Gastrocnemius medialis (tissue), 4 donors: Measurements from ENCODE around the gene DNAJB5. TPM values are rescaled to one million over a fixed set of nuclear protein-coding genes. Genes with fewer than 3 reads are reported as not detected.

Experiments
- ATAC-seq, 2 donors: fragments of 150-250 bp; one replicate each; pipeline ENCODE4 v1.9.1; 2016
- DNase-seq, 2 donors: peaks; one replicate each; pipeline ENCODE4 v3.0.0-alpha.2; 2019
- H3K27ac ChIP-seq, 4 donors: fragments of 200-600 bp; sonication (generic); 1 replicate in 1 of 4; 2 replicates in 3 of 4; pipeline ENCODE4 v1.5.1; 2016 to 2018; ENCODE audit warnings: mild to moderate bottlenecking in 2 of 4, moderate library complexity in 1 of 4
- H3K27me3 ChIP-seq, 3 donors: fragments of 200-600 bp; sonication (generic) in 2 of 3; 1 replicate in 1 of 3; 2 replicates in 2 of 3; pipeline versions ENCODE4 v1.5.1 to v1.6.0; 2016 to 2019; ENCODE audit warnings: mild to moderate bottlenecking in 1 of 3, moderate library complexity in 1 of 3
- H3K36me3 ChIP-seq, 2 donors: fragments of 200-600 bp; sonication (generic) in 1 of 2; one replicate each; pipeline ENCODE4 v1.5.1; 2017 to 2018
- H3K4me1 ChIP-seq, 2 donors: fragments of 200-600 bp; sonication (generic) in 1 of 2; one replicate each; pipeline ENCODE4 v1.5.1; 2016 to 2017; ENCODE audit warnings: mild to moderate bottlenecking in 2 of 2
- H3K4me3 ChIP-seq, 4 donors: fragments of 200-600 bp; sonication (generic) in 3 of 4; 1 replicate in 1 of 4; 2 replicates in 3 of 4; pipeline ENCODE4 v1.5.1; 2016 to 2019; ENCODE audit warnings: mild to moderate bottlenecking in 2 of 4
- H3K9me3 ChIP-seq, 3 donors: fragments of 200-600 bp; sonication (generic) in 2 of 3; 1 replicate in 1 of 3; 2 replicates in 2 of 3; pipeline ENCODE4 v1.5.1; 2016 to 2019
- CTCF ChIP-seq, 5 experiments: fragments of 450-650 bp in 3 of 5; fragments of 200-600 bp in 2 of 5; sonication (generic) in 2 of 5; IDR thresholded peaks in 4 of 5; conservative IDR thresholded peaks in 1 of 5; 1 replicate in 4 of 5; 2 replicates in 1 of 5; pipeline ENCODE4 v1.5.1; 2016 to 2019; ENCODE audit warnings: antibody characterized with exemption in 5 of 5, mild to moderate bottlenecking in 3 of 5, moderate library complexity in 3 of 5
- POLR2A ChIP-seq, 2 donors: fragments of 450-650 bp; IDR thresholded peaks; one replicate each; pipeline ENCODE4 v1.6.1; 2017; ENCODE audit warnings: antibody characterized with exemption in 2 of 2, mild to moderate bottlenecking in 2 of 2, moderate library complexity in 2 of 2
- in situ Hi-C, 4 donors: fragments of 200-750 bp; cut with MboI; loops; one replicate each; pipeline versions ENCODE4 v1.15.0 to v1.8.0; 2017; ENCODE audit warnings: low sequenced_read_pairs in 4 of 4
- intact Hi-C: fragments of 100-400 bp; cut with DNase I; formaldehyde crosslinking; loops from one replicate; pipeline ENCODE4 v1.15.1; 2023; ENCODE audit warnings: low total_unique reads
- total RNA-seq, 4 donors: library from RNA; depleted of rRNA; stranded (reverse); fragments of >200 nt; gene quantifications; one replicate each; pipeline versions ENCODE4 v1.1.0 to v1.2.3, GENCODE V29; 2016

The DNAJB5 gene
- total RNA-seq, 4 donors from 2014 or later = 75.3 to 187 (median 128) TPM

- peaks cover 31 to 45% (median 40%) of the 10 kb centered on the region in 3 donors for H3K27me3 ChIP-seq
- DNase-seq (no peak), ATAC-seq (no peak)
- H3K4me3 ChIP-seq = no peak overlapping the region
- no peaks in the 10 kb centered on the region for H3K9me3 ChIP-seq
- H3K36me3 ChIP-seq = no peaks in the 10 kb centered on the region
- H3K27ac ChIP-seq = no peak overlapping the region
- no peak for TF ChIP-seq POLR2A (IDR thresholded peaks at IDR 0.05)
- TF ChIP-seq CTCF (IDR thresholded peaks at IDR 0.05 in 4 of 5, conservative IDR thresholded peaks at IDR 0.05 in 1 of 5) = no peak
- in situ Hi-C loops (no loop called here), intact Hi-C loops (no loop called here)
- H3K4me1 ChIP-seq = no peaks in the 10 kb centered on the region
Observed at GRCh38 chr9:34961574-34962490, 27.7 kb upstream of the DNAJB5 start.

- Histone ChIP-seq H3K4me1 (no peaks in the 10 kb centered on the region), H3K36me3 (no peaks in the 10 kb centered on the region), H3K27ac (no peak overlapping the region), H3K27me3 (peaks cover 25 to 38% (median 38%) of the 10 kb centered on the region in 3 donors), H3K9me3 (no peaks in the 10 kb centered on the region), H3K4me3 (no peak overlapping the region)
- in situ Hi-C loops (no loop called here), intact Hi-C loops (no loop called here)
- TF ChIP-seq POLR2A (IDR thresholded peaks at IDR 0.05) = no peak
- no peak for TF ChIP-seq CTCF (IDR thresholded peaks at IDR 0.05 in 4 of 5, conservative IDR thresholded peaks at IDR 0.05 in 1 of 5)
- ATAC-seq = no peak
- DNase-seq = no peak
Observed at GRCh38 chr9:34962546-34962945, 27.0 kb upstream of the DNAJB5 start.

GRCh38 chr9:34963552-34963951 lies 26.0 kb upstream of the DNAJB5 start:
- DNase-seq = no peak
- intact Hi-C loops (no loop called here), in situ Hi-C loops (no loop called here)
- no peak overlapping the region for H3K4me3 ChIP-seq
- H3K27me3 ChIP-seq = peaks cover 22 to 33% (median 32%) of the 10 kb centered on the region in 3 donors
- TF ChIP-seq CTCF (IDR thresholded peaks at IDR 0.05 in 4 of 5, conservative IDR thresholded peaks at IDR 0.05 in 1 of 5) (no peak), POLR2A (IDR thresholded peaks at IDR 0.05) (no peak)
- no peak for ATAC-seq
- no peaks in the 10 kb centered on the region for H3K36me3 ChIP-seq
- H3K27ac ChIP-seq = no peak overlapping the region
- no peaks in the 10 kb centered on the region for H3K4me1 ChIP-seq
- H3K9me3 ChIP-seq = no peaks in the 10 kb centered on the region

DNA sequence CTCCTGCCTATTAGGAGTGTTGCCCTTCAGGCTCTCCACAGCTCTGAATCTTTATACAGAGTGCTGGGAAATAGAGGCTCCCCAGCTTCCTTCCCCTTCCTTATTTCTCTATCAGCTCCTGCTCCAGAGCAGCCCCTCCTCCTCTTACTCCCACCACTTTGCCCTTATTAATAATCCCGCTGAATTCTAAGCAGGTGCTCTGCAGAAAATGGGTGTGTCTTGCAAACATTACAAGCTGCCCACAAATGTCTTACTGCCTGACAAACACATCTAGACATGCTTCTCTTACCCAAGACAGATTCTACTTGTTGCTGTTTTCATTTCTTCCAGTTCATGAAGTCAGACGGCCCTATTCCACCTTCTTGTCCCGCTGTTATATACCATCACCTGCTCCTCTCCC lies 25.1 kb upstream of the DNAJB5 start:
- Histone ChIP-seq H3K9me3 (no peaks in the 10 kb centered on the region), H3K4me3 (no peak overlapping the region), H3K27ac (no peak overlapping the region), H3K27me3 (peaks cover 13 to 26% (median 24%) of the 10 kb centered on the region in 3 donors), H3K4me1 (no peaks in the 10 kb centered on the region), H3K36me3 (no peaks in the 10 kb centered on the region)
- TF ChIP-seq POLR2A (IDR thresholded peaks at IDR 0.05) (no peak), CTCF (IDR thresholded peaks at IDR 0.05 in 4 of 5, conservative IDR thresholded peaks at IDR 0.05 in 1 of 5) (no peak)
- in situ Hi-C loops = no loop called here
- ATAC-seq (no peak), DNase-seq (no peak)
- intact Hi-C loops = no loop called here
